ENCODE results near the gene PHAF1.

Gene PHAF1

DNA sequence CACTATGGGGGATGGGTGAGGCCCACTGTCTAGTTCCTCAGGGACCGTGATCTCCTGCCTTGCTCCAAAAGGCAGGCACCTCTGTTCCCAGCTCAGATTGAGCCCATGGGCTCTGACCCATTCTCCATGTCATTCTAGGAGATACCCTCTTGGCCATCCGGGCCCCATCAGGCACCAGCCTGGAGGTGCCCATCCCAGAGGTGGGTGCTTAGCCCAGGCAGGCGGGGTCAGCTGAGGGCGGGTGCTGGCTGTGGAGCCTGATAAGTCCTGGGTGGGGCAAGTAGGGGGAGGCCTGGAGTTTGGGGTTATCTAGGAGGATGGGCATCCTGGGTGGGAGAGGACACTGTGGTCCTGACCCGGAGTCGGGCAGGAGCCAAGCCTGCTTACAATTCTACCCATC lies 84.5 kb downstream of the PHAF1 start:
- no peaks in the 10 kb centered on the region for H3K27me3 ChIP-seq (replicated peaks; ENCODE audit: control insufficient read depth, insufficient read depth, low read length)
- H3K4me1 ChIP-seq (ENCODE audit: control insufficient read depth, insufficient read depth, low read length), result peaks cover 24% of the 10 kb centered on the region
- H3K36me3 ChIP-seq (ENCODE audit: control insufficient read depth, insufficient read depth, low read length, severe bottlenecking), result peaks cover 46% of the 10 kb centered on the region
- H3K9ac ChIP-seq (ENCODE audit: low read length), result peak overlapping the region; percentile 99
- no peak for DNase-seq (ENCODE audit: low read depth)
- H3K4me3 ChIP-seq (ENCODE audit: low read length), result no peak overlapping the region
- H3K9me3 ChIP-seq (ENCODE audit: control insufficient read depth, low read length), result no peaks in the 10 kb centered on the region

DNA sequence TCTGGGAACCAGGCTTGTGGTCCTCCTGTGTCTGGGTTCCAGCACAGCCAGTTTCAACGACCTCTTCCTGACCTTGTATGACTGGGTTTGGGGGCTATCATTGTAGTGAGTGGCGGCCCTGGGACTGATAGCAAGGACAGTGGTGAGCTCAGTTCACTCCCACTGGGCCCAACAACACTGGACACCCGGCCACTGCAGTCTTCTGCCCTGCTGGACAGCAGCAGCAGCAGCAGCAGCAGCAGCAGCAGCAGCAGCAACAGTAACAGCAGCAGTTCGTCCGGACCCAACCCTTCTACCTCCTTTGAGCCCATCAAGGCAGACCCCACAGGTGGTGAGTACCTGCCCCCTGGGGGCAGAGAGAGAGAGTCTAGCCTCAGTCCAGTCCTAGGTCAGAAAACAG lies 85.9 kb downstream of the PHAF1 start:
- Histone ChIP-seq H3K27me3 (replicated peaks; ENCODE audit: control insufficient read depth, insufficient read depth, low read length) (no peaks in the 10 kb centered on the region), H3K9ac (ENCODE audit: low read length) (no peak overlapping the region), H3K9me3 (ENCODE audit: control insufficient read depth, low read length) (no peaks in the 10 kb centered on the region), H3K36me3 (ENCODE audit: control insufficient read depth, insufficient read depth, low read length, severe bottlenecking) (peaks cover 46% of the 10 kb centered on the region), H3K4me1 (ENCODE audit: control insufficient read depth, insufficient read depth, low read length) (peaks cover 24% of the 10 kb centered on the region), H3K4me3 (ENCODE audit: low read length) (no peak overlapping the region)
- no peak for DNase-seq (ENCODE audit: low read depth)

DNA sequence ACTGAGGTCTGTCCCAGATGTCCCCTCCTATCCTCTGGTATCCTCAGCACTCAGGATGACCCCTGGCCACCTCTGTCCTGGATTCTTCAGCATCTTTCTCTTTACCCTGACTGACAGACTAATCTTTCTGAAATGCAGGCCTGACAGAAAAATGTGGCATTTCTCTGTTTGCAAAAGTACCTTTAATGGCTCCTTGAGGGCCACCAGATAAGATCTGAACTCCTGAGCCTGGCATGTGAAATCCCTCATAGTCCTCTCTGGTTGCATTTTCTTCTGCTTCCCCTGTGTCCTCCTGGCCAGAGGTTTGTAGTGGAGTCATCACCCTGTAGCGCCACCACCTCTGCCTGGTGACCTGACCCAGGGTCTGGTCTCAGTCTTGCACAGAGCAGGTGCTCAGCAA lies 87.1 kb downstream of the PHAF1 start:
- no peaks in the 10 kb centered on the region for H3K27me3 ChIP-seq (replicated peaks; ENCODE audit: control insufficient read depth, insufficient read depth, low read length)
- peaks cover 50% of the 10 kb centered on the region for H3K36me3 ChIP-seq (ENCODE audit: control insufficient read depth, insufficient read depth, low read length, severe bottlenecking)
- H3K4me1 ChIP-seq (ENCODE audit: control insufficient read depth, insufficient read depth, low read length), result peaks cover 24% of the 10 kb centered on the region
- no peak for DNase-seq (ENCODE audit: low read depth)
- no peak overlapping the region for H3K9ac ChIP-seq (ENCODE audit: low read length)
- no peaks in the 10 kb centered on the region for H3K9me3 ChIP-seq (ENCODE audit: control insufficient read depth, low read length)
- no peak overlapping the region for H3K4me3 ChIP-seq (ENCODE audit: low read length)

DNA sequence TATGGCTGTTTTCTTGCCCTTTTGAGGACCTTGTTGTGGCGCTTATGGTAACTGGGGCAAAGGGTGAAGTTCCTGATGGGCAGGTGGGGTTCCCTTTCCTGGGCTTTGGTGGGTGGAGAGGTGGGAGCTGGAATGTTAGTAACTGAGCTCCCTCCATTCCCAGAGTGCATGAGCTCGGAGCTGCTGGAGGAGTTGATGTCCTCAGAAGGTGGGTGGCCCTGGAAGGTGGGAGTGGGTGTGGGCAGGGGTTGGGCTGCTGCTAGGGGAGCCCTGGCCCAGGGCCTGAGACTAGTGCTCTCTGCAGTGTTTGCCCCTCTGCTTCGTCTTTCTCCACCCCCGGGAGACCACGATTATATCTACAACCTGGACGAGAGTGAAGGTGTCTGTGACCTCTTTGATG lies 88.0 kb downstream of the PHAF1 start:
- Histone ChIP-seq H3K36me3 (ENCODE audit: control insufficient read depth, insufficient read depth, low read length, severe bottlenecking) (peaks cover 50% of the 10 kb centered on the region), H3K4me1 (ENCODE audit: control insufficient read depth, insufficient read depth, low read length) (peaks cover 23% of the 10 kb centered on the region), H3K27me3 (replicated peaks; ENCODE audit: control insufficient read depth, insufficient read depth, low read length) (no peaks in the 10 kb centered on the region), H3K4me3 (ENCODE audit: low read length) (no peak overlapping the region), H3K9ac (ENCODE audit: low read length) (peak overlapping the region; percentile 0), H3K9me3 (ENCODE audit: control insufficient read depth, low read length) (no peaks in the 10 kb centered on the region)
- DNase-seq (ENCODE audit: low read depth), result no peak

All from adipocyte (in vitro differentiated cells).